Astrocyte of the cerebellum (primary cell): ENCODE data around the gene TMEM235.
"Not testable (repeated sequence)": the region's sequence is repeated elsewhere in the genome, so short reads cannot be mapped to it uniquely, and the experiment has no call there.

ENCODE experiments used
- DNase-seq: peaks from one replicate; pipeline ENCODE4 v3.0.0-alpha.2; 2011; ENCODE audit warnings: low read depth
- H3K4me3 ChIP-seq: 2 replicates; pipeline ENCODE4 v1.5.1; 2011; ENCODE audit warnings: mild to moderate bottlenecking, low read depth, low read length, moderate library complexity
- in situ Hi-C: cut with HindIII; loops from 2 replicates; pipeline ENCODE4 v1.10.0; 2017; ENCODE audit warnings: low sequenced_read_pairs
- TF ChIP-seq, protein P1 (sequence below): IDR thresholded peaks from 2 replicates; pipeline ENCODE4 v1.5.1; 2012; ENCODE audit warnings: low read length, low read depth, moderate library complexity, mild to moderate bottlenecking; ENCODE audit errors: missing control alignments

The TMEM235 gene

DNA sequence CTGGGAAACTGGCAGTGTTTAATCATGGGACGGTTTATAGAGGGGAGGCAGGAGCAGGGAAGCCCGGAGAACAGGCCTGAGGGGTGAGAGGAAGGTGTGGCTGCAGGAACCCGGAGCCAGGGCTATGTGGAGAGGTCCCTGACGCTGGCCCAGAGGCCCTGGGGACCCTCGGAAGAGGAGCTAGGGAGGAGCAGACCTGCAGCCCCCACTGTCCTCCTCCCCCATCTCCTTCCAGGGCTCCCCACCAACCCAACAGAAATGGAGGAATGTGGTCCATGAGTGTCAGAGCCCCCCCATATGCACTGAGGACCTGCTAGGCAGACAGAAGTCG is 20.3 kb downstream of the TMEM235 start:
- no peak overlapping the region for H3K4me3 ChIP-seq
- DNase-seq, result no peak
- TF ChIP-seq, protein P1, sequence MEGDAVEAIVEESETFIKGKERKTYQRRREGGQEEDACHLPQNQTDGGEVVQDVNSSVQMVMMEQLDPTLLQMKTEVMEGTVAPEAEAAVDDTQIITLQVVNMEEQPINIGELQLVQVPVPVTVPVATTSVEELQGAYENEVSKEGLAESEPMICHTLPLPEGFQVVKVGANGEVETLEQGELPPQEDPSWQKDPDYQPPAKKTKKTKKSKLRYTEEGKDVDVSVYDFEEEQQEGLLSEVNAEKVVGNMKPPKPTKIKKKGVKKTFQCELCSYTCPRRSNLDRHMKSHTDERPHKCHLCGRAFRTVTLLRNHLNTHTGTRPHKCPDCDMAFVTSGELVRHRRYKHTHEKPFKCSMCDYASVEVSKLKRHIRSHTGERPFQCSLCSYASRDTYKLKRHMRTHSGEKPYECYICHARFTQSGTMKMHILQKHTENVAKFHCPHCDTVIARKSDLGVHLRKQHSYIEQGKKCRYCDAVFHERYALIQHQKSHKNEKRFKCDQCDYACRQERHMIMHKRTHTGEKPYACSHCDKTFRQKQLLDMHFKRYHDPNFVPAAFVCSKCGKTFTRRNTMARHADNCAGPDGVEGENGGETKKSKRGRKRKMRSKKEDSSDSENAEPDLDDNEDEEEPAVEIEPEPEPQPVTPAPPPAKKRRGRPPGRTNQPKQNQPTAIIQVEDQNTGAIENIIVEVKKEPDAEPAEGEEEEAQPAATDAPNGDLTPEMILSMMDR, result no peak
- in situ Hi-C loops, result no loop called here

DNA sequence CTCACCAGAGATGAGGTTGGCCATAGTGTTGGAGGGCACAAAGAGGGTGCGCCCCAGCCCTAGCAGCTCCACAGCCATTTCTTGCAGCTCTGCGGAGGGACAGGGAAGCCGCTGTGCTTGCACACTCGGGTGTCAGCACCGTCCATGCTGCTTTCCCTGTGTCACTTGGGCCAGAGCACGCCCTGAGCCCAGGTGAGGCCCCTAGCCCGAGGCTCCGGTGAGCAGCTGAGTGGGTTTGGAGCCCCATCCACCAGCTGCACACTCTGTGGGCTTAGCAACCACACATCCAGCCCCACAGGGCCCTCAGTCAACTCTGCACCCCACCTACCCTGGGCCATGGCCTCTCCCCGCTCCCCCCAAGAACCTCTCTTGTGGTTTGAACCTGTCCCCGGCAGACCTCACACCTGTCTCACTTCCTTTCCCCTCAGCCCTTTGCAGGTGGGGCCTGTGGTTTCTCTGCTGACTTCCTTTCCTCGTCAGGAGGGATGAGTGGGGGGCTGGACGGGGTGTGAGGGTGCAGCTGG is 20.7 kb downstream of the TMEM235 start:
- TF ChIP-seq, protein P1, result no peak
- DNase-seq, result no peak
- in situ Hi-C loops, result no loop called here
- H3K4me3 ChIP-seq, result no peak overlapping the region

DNA sequence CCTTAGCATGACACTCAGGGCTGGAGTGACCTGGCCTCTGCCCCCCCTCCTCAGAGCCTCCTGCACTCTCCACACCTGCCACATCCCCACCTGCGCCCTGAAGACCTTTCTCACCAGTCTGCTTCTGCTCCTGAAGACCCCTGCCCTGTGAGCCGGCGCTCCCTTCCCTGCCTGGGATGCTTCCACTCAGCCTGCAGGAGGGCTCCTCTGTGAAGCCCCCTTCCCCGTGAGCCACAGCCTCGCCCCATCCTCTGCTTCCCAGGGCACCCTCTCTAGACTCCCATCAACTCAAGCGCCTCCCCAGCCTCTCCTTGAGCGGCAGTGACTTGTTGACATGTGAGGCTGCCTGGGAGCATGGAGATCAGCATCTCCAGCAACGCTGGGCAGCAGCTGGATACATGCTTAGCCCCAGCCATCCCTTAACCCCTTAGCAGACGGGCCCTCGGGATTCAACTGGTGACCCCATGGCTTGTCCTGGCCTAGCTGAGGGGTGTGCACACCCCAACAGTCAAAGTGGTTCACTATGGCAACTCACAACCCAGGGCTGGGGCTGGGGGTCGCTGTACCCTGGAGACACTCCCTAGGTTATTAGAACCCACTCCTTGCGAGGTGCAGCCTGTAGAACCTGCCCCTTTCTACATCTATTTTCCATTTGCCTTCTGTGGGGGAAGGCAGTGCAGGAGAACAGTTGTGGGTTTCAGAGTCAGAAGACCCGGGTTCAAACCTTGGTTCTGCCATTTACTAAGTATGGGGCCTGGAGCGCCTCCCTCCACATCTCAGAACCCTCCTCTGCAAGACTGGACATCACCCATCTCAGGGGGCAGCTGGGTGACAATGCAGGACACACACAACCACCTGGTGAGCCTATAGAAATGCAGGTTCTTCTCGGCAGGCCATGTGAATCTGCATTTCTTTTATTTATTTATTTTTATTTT is 21.5 kb downstream of the TMEM235 start:
- in situ Hi-C loops, result no loop called here
- TF ChIP-seq, protein P1, result no peak
- DNase-seq, result no peak

DNA sequence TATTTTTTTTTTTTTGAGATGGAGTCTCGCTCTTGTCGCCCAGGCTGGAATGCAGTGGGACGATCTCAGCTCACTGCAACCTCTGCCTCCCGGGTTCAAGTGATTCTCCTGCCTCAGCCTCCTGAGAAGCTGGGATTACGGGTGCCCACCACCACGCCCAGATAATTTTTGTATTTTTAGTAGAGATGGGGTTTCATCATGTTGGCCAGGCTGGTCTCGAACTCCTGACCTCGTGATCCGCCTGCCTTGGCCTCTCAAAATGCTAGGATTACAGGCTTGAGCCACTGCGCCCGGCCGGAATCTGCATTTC is 22.2 kb downstream of the TMEM235 start:
- H3K4me3 ChIP-seq, result peak overlapping the region; percentile 79
- in situ Hi-C loops, DNase-seq: not testable (repeated sequence)

More for the DNA sequence above, 21.5 kb downstream of the TMEM235 start:
- no peak overlapping the region for H3K4me3 ChIP-seq

DNA sequence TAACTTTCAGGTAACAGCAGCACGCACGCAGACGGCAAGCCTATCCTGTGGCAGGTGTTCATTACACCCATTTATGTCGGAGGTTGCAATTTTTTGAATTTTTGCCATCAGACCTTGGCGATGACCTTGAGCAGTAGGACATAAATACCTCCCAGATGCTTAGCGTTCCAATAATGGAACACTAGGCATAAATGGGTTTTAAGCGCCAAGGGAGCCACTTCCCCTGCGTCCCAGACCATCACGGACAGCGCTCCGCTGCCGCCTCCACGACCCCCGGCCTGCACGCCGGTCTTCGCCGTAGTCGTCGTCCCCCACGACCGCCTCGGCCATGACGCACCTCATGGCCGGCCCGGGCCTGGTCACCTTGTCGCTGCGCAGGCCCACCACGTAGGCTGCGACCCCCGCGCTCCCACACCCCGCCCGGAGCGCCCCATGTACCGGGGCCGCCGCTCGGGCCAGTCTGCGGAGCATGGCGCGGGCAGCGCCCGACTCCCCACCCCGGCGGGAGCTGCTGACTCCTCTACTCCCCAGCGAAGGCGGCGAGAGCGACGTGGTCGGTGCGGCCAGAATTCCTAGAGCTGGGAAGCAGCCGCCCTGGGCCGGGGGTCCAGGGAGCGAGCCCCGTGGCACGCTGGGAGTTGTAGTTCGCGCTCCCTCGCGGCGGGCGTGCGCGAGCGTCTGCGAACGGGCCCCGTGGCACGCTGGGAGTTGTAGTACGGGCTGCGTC is 22.7 kb downstream of the TMEM235 start:
- in situ Hi-C loops, result no loop called here
- TF ChIP-seq, protein P1, result no peak
- H3K4me3 ChIP-seq, result peak overlapping the region; percentile 79
- DNase-seq, result peak; percentile 38

DNA sequence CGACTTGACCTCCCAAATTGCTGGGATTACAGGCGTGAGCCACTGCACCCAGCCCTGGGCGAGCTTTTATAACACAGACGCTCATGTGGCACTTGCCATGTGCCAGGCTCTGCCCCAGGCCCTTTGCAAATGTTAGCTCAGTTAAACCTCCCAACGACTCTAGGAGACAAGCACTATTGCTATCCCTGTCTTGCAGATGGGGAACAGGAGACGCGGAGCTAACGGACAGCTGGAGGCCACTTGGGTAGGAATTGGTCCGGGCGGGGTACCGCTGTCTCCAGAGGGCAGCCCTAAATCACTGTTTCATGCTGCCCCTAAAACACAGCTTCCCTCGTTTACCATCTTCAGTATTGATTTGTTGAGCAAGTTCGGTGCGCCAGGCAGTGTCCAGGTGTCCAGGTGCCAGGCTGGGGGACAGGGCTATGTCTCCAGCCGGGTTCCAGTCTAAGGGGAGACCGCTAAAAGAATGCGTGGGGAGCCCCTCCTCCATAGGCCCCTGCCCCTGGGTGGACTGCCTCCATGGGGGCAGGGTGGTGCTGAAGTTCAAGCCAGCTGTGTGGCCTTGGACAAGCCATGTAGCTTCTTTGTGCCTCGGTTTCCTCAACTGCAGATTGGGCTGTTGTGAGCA is 23.7 kb downstream of the TMEM235 start:
- DNase-seq, result no peak
- TF ChIP-seq, protein P1, result no peak
- H3K4me3 ChIP-seq, result no peak overlapping the region
- in situ Hi-C loops, result loop anchor here (5.0 kb wide), 1 partner anchor 58 kb away; no protein-coding TSS in a partner anchor
